ENCODE data around the gene BCAS1. TPM values are rescaled to one million over a fixed set of nuclear protein-coding genes. Genes with fewer than 3 reads are reported as not detected.

BCAS1 gene
- total RNA-seq, 1 experiment from 2014 or later, result 3.1 TPM

- H3K9me3 ChIP-seq (ENCODE audit: control insufficient read depth, insufficient read depth, low read depth, low read length), result no peaks in the 10 kb centered on the region
- no TSS peak for BruUV-seq (replicated peaks)
- ATAC-seq, result no peak
- no peak for DNase-seq (ENCODE audit: low read depth, low spot score)
- ChIA-PET POLR2A (no interaction called here), CTCF (no interaction called here)
- no peak overlapping the region for H3K4me3 ChIP-seq (ENCODE audit: low read depth in 2 of 2, low read length in 2 of 2)
- TF ChIP-seq POLR2AphosphoS5 (IDR thresholded peaks at IDR 0.05; ENCODE audit: low read depth, low read length), result no peak
- TF ChIP-seq, protein P1, sequence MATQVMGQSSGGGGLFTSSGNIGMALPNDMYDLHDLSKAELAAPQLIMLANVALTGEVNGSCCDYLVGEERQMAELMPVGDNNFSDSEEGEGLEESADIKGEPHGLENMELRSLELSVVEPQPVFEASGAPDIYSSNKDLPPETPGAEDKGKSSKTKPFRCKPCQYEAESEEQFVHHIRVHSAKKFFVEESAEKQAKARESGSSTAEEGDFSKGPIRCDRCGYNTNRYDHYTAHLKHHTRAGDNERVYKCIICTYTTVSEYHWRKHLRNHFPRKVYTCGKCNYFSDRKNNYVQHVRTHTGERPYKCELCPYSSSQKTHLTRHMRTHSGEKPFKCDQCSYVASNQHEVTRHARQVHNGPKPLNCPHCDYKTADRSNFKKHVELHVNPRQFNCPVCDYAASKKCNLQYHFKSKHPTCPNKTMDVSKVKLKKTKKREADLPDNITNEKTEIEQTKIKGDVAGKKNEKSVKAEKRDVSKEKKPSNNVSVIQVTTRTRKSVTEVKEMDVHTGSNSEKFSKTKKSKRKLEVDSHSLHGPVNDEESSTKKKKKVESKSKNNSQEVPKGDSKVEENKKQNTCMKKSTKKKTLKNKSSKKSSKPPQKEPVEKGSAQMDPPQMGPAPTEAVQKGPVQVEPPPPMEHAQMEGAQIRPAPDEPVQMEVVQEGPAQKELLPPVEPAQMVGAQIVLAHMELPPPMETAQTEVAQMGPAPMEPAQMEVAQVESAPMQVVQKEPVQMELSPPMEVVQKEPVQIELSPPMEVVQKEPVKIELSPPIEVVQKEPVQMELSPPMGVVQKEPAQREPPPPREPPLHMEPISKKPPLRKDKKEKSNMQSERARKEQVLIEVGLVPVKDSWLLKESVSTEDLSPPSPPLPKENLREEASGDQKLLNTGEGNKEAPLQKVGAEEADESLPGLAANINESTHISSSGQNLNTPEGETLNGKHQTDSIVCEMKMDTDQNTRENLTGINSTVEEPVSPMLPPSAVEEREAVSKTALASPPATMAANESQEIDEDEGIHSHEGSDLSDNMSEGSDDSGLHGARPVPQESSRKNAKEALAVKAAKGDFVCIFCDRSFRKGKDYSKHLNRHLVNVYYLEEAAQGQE (IDR thresholded peaks at IDR 0.05; ENCODE audit: insufficient read depth in 1 of 2, low read depth in 2 of 2, low read length in 1 of 2), result no peak
- no peak for TF ChIP-seq SIN3A (IDR thresholded peaks at IDR 0.05; ENCODE audit: borderline replicate concordance, insufficient read depth, low read depth, low read length)
- TF ChIP-seq, protein P2, sequence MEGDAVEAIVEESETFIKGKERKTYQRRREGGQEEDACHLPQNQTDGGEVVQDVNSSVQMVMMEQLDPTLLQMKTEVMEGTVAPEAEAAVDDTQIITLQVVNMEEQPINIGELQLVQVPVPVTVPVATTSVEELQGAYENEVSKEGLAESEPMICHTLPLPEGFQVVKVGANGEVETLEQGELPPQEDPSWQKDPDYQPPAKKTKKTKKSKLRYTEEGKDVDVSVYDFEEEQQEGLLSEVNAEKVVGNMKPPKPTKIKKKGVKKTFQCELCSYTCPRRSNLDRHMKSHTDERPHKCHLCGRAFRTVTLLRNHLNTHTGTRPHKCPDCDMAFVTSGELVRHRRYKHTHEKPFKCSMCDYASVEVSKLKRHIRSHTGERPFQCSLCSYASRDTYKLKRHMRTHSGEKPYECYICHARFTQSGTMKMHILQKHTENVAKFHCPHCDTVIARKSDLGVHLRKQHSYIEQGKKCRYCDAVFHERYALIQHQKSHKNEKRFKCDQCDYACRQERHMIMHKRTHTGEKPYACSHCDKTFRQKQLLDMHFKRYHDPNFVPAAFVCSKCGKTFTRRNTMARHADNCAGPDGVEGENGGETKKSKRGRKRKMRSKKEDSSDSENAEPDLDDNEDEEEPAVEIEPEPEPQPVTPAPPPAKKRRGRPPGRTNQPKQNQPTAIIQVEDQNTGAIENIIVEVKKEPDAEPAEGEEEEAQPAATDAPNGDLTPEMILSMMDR (IDR thresholded peaks at IDR 0.05), result no peak
- no peak for TF ChIP-seq TCF7L2 (IDR thresholded peaks at IDR 0.05; ENCODE audit: low read depth, low read length)
- intact Hi-C loops (cut with micrococcal nuclease; ENCODE audit: unreplicated experiment), result loop anchor here (10.0 kb wide), 1 partner anchor 491 kb away; no protein-coding TSS in a partner anchor
- no peaks in the 10 kb centered on the region for H3K36me3 ChIP-seq (ENCODE audit: control insufficient read depth, insufficient read depth, low read length)
- in situ Hi-C loops (cut with HindIII; ENCODE audit: low pct_unique_long_range_greater_than_20kb, low sequenced_read_pairs), result no loop called here
- H3K4me1 ChIP-seq (ENCODE audit: control insufficient read depth, insufficient read depth, low read length), result peaks cover 94% of the 10 kb centered on the region
- H3K27ac ChIP-seq (ENCODE audit: low read length), result peak overlapping the region; percentile 97
- no peaks in the 10 kb centered on the region for H3K27me3 ChIP-seq (ENCODE audit: control insufficient read depth, insufficient read depth, low read length)
Measured at GRCh38 chr20:54065601-54066038, 4.8 kb downstream of the BCAS1 start.

DNA sequence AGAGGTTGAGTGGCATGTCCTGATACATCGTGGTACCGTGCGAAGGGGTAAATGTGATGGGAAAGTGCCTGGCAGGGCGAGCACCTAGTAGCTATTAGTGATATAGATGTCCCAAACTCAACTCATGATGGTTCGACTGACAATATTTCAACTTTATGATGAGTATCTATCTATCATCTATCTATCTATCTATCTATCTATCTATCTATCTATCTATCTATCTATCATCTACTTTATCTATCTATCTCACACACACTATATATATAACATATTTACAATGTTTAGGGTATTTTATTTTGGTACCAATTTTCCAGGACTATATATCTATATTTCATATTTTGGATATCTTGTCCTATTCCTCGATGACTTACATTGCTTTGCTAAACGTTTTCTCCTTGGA lies 5.5 kb downstream of the BCAS1 start:
- TF ChIP-seq POLR2AphosphoS5 (IDR thresholded peaks at IDR 0.05; ENCODE audit: low read depth, low read length) (no peak), SIN3A (IDR thresholded peaks at IDR 0.05; ENCODE audit: borderline replicate concordance, insufficient read depth, low read depth, low read length) (no peak), TCF7L2 (IDR thresholded peaks at IDR 0.05; ENCODE audit: low read depth, low read length) (no peak)
- TF ChIP-seq, protein P1 (IDR thresholded peaks at IDR 0.05; ENCODE audit: insufficient read depth in 1 of 2, low read depth in 2 of 2, low read length in 1 of 2), result no peak
- intact Hi-C loops (cut with micrococcal nuclease; ENCODE audit: unreplicated experiment), result loop anchor here (10.0 kb wide), 1 partner anchor 490 kb away; no protein-coding TSS in a partner anchor
- no peaks in the 10 kb centered on the region for H3K9me3 ChIP-seq (ENCODE audit: control insufficient read depth, insufficient read depth, low read depth, low read length)
- CTCF ChIA-PET, result no interaction called here
- peaks cover 88% of the 10 kb centered on the region for H3K4me1 ChIP-seq (ENCODE audit: control insufficient read depth, insufficient read depth, low read length)
- in situ Hi-C loops (cut with HindIII; ENCODE audit: low pct_unique_long_range_greater_than_20kb, low sequenced_read_pairs), result no loop called here
- H3K27ac ChIP-seq (ENCODE audit: low read length), result peak overlapping the region; percentile 97
- POLR2A ChIA-PET, result no interaction called here
- DNase-seq (ENCODE audit: low read depth, low spot score) (no peak), ATAC-seq (no peak)
- no peak overlapping the region for H3K4me3 ChIP-seq (ENCODE audit: low read depth in 2 of 2, low read length in 2 of 2)
- BruUV-seq (replicated peaks), result no TSS peak
- H3K36me3 ChIP-seq (ENCODE audit: control insufficient read depth, insufficient read depth, low read length), result no peaks in the 10 kb centered on the region
- H3K27me3 ChIP-seq (ENCODE audit: control insufficient read depth, insufficient read depth, low read length), result no peaks in the 10 kb centered on the region

Measured in Panc1 (cell line).